ENCODE data around the gene TLNRD1.

Gene TLNRD1

GRCh38 chr15:80978685-80979329, 21.9 kb upstream of the TLNRD1 start:
- DNase-seq = no peak

- no peak for DNase-seq
Measured at GRCh38 chr15:80979538-80980200, 21.1 kb upstream of the TLNRD1 start.

- no peak for DNase-seq
Measured at GRCh38 chr15:80982205-80982604, 18.5 kb upstream of the TLNRD1 start.

- DNase-seq = no peak
Measured at GRCh38 chr15:80982839-80983238, 17.9 kb upstream of the TLNRD1 start.

GRCh38 chr15:80984856-80985255, 15.9 kb upstream of the TLNRD1 start:
- no peak for DNase-seq

- no peak for DNase-seq
Measured at GRCh38 chr15:80985981-80986380, 14.7 kb upstream of the TLNRD1 start.

GRCh38 chr15:80986487-80986886, 14.2 kb upstream of the TLNRD1 start:
- no peak for DNase-seq

- no peak for DNase-seq
Measured at GRCh38 chr15:80988148-80988796, 12.5 kb upstream of the TLNRD1 start.

- no peak for DNase-seq
Measured at GRCh38 chr15:80989081-80989517, 11.6 kb upstream of the TLNRD1 start.

- peak; percentile 100 for DNase-seq
Measured at GRCh38 chr15:80989518-80990478, 10.9 kb upstream of the TLNRD1 start, which contains the start of gene MESD. MESD (minus strand) TSS chr15:80989819; CDS start chr15:80989791, 28 bp downstream.

- DNase-seq = no peak
Measured at GRCh38 chr15:80990955-80991354, 9.8 kb upstream of the TLNRD1 start.

- DNase-seq = no peak
Measured at GRCh38 chr15:80991421-80991820, 9.3 kb upstream of the TLNRD1 start.

- no peak for DNase-seq
Measured at GRCh38 chr15:80992006-80992405, 8.7 kb upstream of the TLNRD1 start.

- DNase-seq = no peak
Measured at GRCh38 chr15:80992441-80992840, 8.3 kb upstream of the TLNRD1 start.

- DNase-seq = no peak
Measured at GRCh38 chr15:80996247-80996646, 4.5 kb upstream of the TLNRD1 start.

GRCh38 chr15:80997692-80998091, 3.0 kb upstream of the TLNRD1 start:
- DNase-seq = no peak

GRCh38 chr15:80998251-80998650, 2.5 kb upstream of the TLNRD1 start:
- DNase-seq = no peak

- DNase-seq = no peak
Measured at GRCh38 chr15:80999623-81000036, 1.1 kb upstream of the TLNRD1 start.

GRCh38 chr15:81000144-81000623, 539 bp upstream of the TLNRD1 start:
- DNase-seq = no peak

GRCh38 chr15:81001152-81002008, 657 bp downstream of the TLNRD1 start:
- peak; percentile 78 for DNase-seq

- DNase-seq = no peak
Measured at GRCh38 chr15:81002009-81002330, 1.2 kb downstream of the TLNRD1 start.

Data from right forelimb (tissue), 1 donor.